Body of pancreas (tissue), 4 donors: ENCODE results near the gene WNK1.

Experiments
- CTCF ChIP-seq, 7 experiments: fragments of 450-650 bp in 4 of 7; fragments of 200-600 bp in 3 of 7; sonication (generic) in 3 of 7; IDR thresholded peaks; one replicate each; pipeline ENCODE4 v1.5.1; 2016 to 2019; ENCODE audit warnings: antibody characterized with exemption in 7 of 7
- POLR2A ChIP-seq, 3 donors: fragments of 450-650 bp; IDR thresholded peaks; one replicate each; pipeline ENCODE4 v1.6.1; 2016; ENCODE audit warnings: antibody characterized with exemption in 3 of 3, mild to moderate bottlenecking in 2 of 3

GRCh38 chr12:806200-806791 is 53.9 kb downstream of the WNK1 start:
- TF ChIP-seq CTCF (IDR thresholded peaks at IDR 0.05) (no peak), POLR2A (IDR thresholded peaks at IDR 0.05) (no peak)
